Measurements from ENCODE around the gene TAF5L.
A peak's percentile ranks its signal among the peaks of the same experiment; 100 is the strongest.
"Not testable (repeated sequence)": the region's sequence is repeated elsewhere in the genome, so short reads cannot be mapped to it uniquely, and the experiment has no call there.

TAF5L gene

GRCh38 chr1:229641306-229641705, 15.4 kb upstream of the TAF5L start:
- no peak for DNase-seq

- DNase-seq, result no peak
Observed at GRCh38 chr1:229640455-229640854, 14.5 kb upstream of the TAF5L start.

GRCh38 chr1:229637746-229638145, 11.8 kb upstream of the TAF5L start:
- DNase-seq, result no peak

- no peak for DNase-seq
Observed at GRCh38 chr1:229636042-229636441, 10.1 kb upstream of the TAF5L start.

GRCh38 chr1:229631966-229632365, 6.0 kb upstream of the TAF5L start:
- no peak for DNase-seq

GRCh38 chr1:229631148-229631547, 5.2 kb upstream of the TAF5L start:
- DNase-seq, result no peak

GRCh38 chr1:229629261-229629660, 3.3 kb upstream of the TAF5L start:
- DNase-seq, result no peak

GRCh38 chr1:229627003-229627402, 1.1 kb upstream of the TAF5L start:
- no peak for DNase-seq

GRCh38 chr1:229625071-229625914, 629 bp downstream of the TAF5L start:
- DNase-seq, result peak in 1 of 2 donors; percentile 14

GRCh38 chr1:229624521-229625070, 1.3 kb downstream of the TAF5L start:
- DNase-seq, result no peak

GRCh38 chr1:229623838-229624237, 2.1 kb downstream of the TAF5L start:
- no peak for DNase-seq

- no peak for DNase-seq
Observed at GRCh38 chr1:229623225-229623624, 2.7 kb downstream of the TAF5L start.

GRCh38 chr1:229622641-229623120, 3.2 kb downstream of the TAF5L start:
- not testable (repeated sequence) for DNase-seq

- no peak for DNase-seq
Observed at GRCh38 chr1:229621663-229622062, 4.3 kb downstream of the TAF5L start.

- no peak for DNase-seq
Observed at GRCh38 chr1:229620876-229621275, 5.0 kb downstream of the TAF5L start.

- DNase-seq, result no peak
Observed at GRCh38 chr1:229619614-229620013, 6.3 kb downstream of the TAF5L start.

GRCh38 chr1:229619002-229619401, 6.9 kb downstream of the TAF5L start:
- DNase-seq, result no peak

- no peak for DNase-seq
Observed at GRCh38 chr1:229617351-229618100, 8.4 kb downstream of the TAF5L start.

- DNase-seq, result no peak
Observed at GRCh38 chr1:229614701-229615100, 11.2 kb downstream of the TAF5L start.

- no peak for DNase-seq
Observed at GRCh38 chr1:229613938-229614337, 12.0 kb downstream of the TAF5L start.

GRCh38 chr1:229608590-229608989, 17.3 kb downstream of the TAF5L start:
- DNase-seq, result no peak

GRCh38 chr1:229607370-229607769, 18.6 kb downstream of the TAF5L start:
- DNase-seq, result no peak

GRCh38 chr1:229603371-229604005, 22.4 kb downstream of the TAF5L start:
- no peak for DNase-seq
